ENCODE measurements around the gene MTMR11. TPM values are rescaled to one million over a fixed set of nuclear protein-coding genes. Genes with fewer than 3 reads are reported as not detected.
A peak's percentile ranks its signal among the peaks of the same experiment; 100 is the strongest.

The MTMR11 gene
- total and polyA plus RNA-seq, 2 of the 8 experiments (the other 6 are each of a cell fraction or from before 2014, with no cell fraction given), result 3.7 to 4.8 TPM

GRCh38 chr1:149899460-149900284 lies 37.0 kb downstream of the MTMR11 start, which contains the start of gene BOLA1 (continued):
- TF ChIP-seq HDAC2 (IDR thresholded peaks at IDR 0.05; ENCODE audit: borderline replicate concordance in 1 of 2, low read depth in 2 of 2, low read length in 2 of 2) (no peak; a peak in 1 of 4 replicates), ATF2 (IDR thresholded peaks at IDR 0.05; ENCODE audit: low read length) (no peak), BACH1 (IDR thresholded peaks at IDR 0.05; ENCODE audit: low read length) (no peak; the same call in 1 of the 2 replicates), SIRT6 (IDR thresholded peaks at IDR 0.05; ENCODE audit: low read length) (no peak), KDM1A (IDR thresholded peaks at IDR 0.05; ENCODE audit: borderline replicate concordance, low read length) (no peak), SIX5 (IDR thresholded peaks at IDR 0.05; ENCODE audit: low read depth, low read length) (peak; percentile 98), SIN3A (conservative IDR thresholded peaks at IDR 0.05 in 1 of 2, IDR thresholded peaks at IDR 0.05 in 1 of 2; ENCODE audit: low read depth in 1 of 2, low read length in 2 of 2) (peak; percentile 15 to 96; a peak in 1 of 4 replicates), EGR1 (IDR thresholded peaks at IDR 0.05; ENCODE audit: borderline replicate concordance, low read depth, low read length) (no peak), POU5F1 (IDR thresholded peaks at IDR 0.05; ENCODE audit: low read depth, low read length) (no peak), KDM4A (IDR thresholded peaks at IDR 0.05; ENCODE audit: low read depth, low read length, severe bottlenecking) (peak; percentile 50), CHD2 (IDR thresholded peaks at IDR 0.05; ENCODE audit: low read length) (peak; percentile 77), GTF2F1 (IDR thresholded peaks at IDR 0.05; ENCODE audit: borderline replicate concordance, low read depth, low read length) (no peak), SP2 (IDR thresholded peaks at IDR 0.05; ENCODE audit: low read length) (no peak), SUZ12 (IDR thresholded peaks at IDR 0.05; ENCODE audit: low read length) (no peak), CTCF (IDR thresholded peaks at IDR 0.05; ENCODE audit: control extremely low read depth in 1 of 3, insufficient read depth in 1 of 3, low read depth in 1 of 3, low read length in 3 of 3) (no peak), CTBP2 (IDR thresholded peaks at IDR 0.05; ENCODE audit: borderline replicate concordance, insufficient read depth, insufficient read length, low read length) (no peak), RAD21 (IDR thresholded peaks at IDR 0.05 in 1 of 2, conservative IDR thresholded peaks at IDR 0.05 in 1 of 2; ENCODE audit: low read depth in 2 of 2, low read length in 2 of 2) (0 out of 4 replicates have a peak, but pooled peaks of 1 of the 2 experiments have one; percentile 2), CBX8 (IDR thresholded peaks at IDR 0.05; ENCODE audit: borderline replicate concordance, low read depth, low read length) (no peak), TAF1 (IDR thresholded peaks at IDR 0.05; ENCODE audit: low read depth, low read length) (peak; percentile 87)

Measured in H1 (cell line).